Suppressor macrophage treated with lipopolysaccharide for 1 hour (primary cell): ENCODE data around the gene POT1.

ENCODE experiments used
- DNase-seq, 3 donors: peaks; one replicate each; pipeline ENCODE4 v3.0.0-alpha.2; 2020 to 2022

Gene POT1

DNA sequence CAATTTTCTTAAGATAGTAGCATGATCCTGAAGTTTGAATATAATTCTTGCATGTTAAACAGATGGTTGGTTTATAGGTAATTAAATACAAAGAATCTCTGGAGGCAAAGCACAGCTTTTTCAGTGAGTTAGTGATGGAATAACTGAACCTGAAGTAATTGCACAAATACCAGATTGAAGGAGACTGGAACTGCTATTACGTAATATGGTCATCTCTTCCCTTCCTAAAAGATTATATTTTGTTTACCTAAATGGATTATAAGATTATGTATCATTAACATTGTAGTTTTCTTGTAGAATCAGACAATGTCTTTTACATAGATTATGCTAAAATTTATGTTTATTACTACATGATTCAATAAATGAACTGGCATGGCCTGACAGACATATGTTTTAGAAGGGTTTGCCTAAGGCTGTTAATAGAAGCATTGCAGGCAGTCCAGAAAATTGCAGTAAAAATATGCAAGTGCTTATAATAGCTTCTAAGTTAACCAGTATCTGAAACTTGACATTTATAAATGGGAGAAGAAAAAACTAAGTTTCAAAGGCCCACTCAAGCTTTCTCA is 128.2 kb downstream of the POT1 start:
- DNase-seq: no peak

DNA sequence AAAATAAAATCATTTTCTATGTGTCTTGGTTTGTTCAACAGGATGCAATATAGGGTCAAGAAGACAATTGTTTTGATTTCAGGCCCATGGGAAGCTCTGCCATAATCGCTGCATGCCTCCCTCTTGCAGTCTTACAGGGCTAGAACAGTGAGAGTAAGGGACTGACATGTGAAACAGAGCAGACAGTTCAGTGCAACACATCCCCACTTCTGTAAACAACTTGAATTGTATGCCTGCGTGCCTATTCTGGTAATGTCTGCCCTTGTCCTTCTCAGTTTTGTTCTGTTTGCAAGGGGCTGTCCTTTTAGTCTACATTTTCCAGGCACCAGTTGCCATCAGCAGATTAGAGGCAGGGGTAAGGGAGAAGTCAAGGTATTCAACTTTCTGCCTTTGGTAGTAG is 129.2 kb downstream of the POT1 start:
- DNase-seq: no peak

DNA sequence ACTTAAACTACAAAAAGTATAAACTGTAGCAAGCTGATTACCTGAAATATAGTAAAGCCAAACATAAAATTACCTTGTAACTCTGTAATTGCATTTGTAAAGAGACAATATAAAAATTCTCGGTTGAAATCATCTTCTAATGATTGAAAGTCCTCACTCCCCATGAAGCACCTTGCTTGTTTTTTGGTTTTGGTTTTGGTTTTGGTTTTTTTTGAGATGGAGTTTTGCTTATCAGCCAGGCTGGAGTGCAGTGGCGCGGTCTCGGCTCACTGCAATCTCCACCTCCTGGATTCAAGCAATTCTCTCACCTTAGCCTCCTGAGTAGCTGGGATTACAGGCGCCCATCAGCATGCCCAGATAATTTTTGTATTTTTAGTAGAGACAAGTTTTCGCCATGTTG is 130.2 kb downstream of the POT1 start:
- DNase-seq: no peak

DNA sequence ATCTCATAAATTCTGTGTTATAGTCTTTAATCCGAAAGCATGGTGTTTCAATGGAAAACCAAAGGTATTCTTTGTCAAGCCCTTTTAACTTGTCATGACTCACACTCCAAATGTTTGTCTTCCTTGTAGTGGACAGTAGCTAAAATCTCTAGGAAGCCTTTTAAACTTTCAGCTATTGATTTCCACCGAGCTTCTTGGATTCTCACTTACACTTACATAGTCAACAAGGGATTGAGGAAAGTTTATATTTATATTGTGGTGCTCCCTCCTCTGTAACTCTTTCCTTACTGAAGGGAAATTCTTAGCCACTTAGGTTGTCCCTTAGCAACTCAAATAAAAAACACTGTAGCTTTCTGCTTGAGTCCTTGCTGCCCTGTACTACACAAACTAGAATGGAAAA is 132.9 kb downstream of the POT1 start:
- DNase-seq: no peak

DNA sequence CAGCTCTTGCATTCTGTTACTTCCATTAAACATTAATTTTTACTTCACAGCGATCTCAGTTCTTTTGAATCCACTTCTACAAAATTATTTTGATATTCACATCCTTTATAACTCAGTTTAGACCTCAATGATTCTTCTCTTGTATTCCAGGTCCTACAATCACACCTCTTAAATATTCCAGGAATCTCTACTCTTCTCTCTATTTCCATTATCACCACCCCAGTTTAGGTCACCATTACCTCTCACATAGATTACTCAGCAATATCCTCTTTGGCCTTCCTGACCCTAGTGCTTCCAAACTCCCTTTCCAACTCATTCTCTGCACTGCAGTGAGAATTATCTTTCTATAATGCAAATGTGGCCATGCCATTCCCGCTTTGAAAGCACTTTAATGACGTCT is 136.9 kb downstream of the POT1 start:
- no peak for DNase-seq

DNA sequence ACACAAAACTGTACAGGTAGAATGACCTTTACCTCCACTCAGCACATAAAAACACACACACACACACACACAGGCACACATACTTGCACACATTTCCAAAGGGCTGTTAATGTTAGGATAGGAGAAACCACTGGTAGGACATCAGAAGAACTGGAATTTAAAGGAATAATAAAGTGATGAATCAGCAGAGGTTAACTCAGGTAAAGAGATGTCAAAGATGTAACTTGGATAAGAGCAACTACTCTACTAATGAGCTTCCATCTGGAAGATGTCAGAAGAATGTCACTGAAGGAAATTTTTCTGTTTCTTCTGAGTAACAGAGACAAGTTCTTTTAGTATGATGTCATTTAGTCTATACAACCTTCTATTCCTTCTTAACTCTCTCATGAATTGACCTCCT is 137.6 kb downstream of the POT1 start:
- no peak for DNase-seq

DNA sequence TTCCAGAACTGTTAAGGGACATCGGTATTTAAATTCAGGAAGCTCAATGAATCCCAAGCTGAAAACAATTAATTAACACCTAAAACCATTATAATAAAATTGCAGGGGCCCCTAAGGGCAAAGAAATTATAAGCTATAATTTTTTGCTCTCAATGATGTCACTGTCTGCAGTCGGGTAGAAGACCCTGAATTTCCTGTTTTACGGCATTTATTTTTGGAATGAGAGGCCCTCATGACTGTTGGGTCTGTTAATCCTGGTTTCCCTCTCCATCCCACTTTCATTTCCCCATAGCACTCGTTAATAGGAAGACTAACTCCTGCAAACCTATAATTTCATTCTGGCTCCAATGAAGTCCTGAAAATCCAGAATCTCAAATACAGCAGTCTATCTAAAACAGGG is 138.2 kb downstream of the POT1 start:
- no peak for DNase-seq

DNA sequence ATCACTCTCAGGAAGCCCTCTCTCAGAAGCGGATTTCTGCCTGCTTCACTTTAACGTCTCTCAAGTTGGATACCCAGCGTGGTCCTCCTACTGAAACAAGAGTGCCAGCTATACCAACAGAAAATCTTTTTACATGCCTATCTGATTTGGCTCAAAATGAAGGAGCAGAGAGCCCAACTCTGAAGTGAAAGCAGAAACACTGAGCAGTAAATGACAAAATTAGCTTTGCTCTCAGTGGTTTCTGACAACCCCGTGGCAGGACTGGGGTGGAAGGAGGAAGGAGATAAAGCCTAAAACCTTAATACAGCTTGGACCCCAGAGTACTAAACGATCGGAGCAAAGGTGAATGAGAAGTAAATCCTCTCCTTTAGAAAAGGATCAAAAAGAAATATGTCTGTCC is 139.0 kb downstream of the POT1 start:
- no peak for DNase-seq

DNA sequence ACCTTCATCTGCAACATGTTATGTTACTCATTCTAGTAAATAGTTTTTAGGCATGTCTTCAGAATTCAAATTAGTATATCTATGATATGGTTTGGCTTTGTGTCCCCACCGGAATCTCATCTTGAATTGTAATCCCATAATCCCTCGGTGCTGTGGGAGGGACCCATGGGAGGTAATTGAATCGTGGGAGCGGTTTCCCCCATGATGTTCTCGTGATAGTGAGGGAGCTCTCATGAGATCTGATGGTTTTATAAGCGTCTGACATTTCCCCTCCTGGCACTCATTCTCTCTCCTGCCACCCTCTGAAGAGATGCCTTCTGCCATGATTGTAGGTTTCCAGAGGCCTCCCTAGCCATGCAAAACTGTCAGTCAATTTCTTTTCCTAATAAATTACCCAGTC is 143.6 kb downstream of the POT1 start:
- DNase-seq: no peak

DNA sequence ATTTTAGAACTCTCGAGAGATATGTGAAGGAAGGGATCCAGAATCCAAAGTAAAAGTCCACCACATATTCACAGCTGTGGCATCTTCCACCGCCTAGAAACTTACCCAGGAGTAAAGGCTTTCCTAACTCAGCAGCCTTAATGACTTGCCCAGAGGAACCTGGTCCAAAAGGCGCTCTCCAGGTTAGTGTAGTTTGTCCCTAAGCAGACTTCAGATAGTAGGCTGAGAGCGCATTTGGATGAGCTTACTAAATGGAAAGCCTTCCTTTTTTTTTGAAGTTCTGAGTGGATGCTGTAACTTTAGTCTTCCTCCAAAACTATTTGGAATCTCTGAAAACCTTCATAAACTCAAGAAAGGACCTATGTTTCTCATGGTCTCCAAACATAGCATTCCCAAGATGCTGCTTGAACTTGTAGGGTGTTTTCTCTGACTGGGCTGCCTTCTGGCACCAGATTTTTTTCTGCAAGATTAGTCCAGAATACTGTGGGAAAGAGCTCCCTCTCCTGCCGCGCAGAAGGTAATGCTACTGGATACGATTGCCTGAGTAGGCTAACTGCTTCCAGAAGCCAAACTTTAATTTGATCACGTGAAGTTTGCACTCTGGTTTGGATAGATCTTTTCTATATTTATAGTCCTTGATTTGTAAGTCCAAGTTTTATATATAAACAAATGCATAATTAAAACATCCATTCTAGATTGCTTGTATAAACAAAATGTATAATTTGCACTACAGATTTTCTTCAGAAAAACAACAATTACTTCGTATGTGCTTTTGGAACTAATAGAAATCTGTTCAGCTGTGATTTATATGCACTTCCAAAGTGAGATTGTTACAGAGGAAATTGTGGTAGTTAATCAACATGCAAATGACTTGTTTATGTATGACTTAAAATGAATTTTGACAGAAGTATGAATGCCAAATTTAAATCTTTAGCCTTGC is 144.5 kb downstream of the POT1 start:
- peak; percentile 39 to 46 (median 42) for DNase-seq

DNA sequence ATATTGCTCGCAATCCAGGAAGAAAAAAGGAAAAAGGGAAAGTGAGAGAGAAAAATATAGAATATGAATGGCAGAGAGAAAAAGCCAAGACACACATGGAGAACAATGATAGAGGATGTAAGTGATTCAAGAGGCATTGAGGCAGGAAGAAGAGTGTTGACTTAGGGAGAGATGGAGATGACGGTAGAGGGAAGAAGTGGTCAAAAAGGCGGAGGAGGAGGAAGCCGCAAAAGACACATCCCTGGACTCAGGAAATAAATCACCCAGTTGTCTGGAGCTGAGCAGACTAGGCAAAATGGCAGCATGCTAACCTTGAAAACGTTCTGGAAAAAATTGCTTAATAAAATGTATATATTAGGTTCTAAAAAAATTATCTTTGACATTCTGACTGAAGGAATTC is 146.4 kb downstream of the POT1 start:
- DNase-seq: no peak

DNA sequence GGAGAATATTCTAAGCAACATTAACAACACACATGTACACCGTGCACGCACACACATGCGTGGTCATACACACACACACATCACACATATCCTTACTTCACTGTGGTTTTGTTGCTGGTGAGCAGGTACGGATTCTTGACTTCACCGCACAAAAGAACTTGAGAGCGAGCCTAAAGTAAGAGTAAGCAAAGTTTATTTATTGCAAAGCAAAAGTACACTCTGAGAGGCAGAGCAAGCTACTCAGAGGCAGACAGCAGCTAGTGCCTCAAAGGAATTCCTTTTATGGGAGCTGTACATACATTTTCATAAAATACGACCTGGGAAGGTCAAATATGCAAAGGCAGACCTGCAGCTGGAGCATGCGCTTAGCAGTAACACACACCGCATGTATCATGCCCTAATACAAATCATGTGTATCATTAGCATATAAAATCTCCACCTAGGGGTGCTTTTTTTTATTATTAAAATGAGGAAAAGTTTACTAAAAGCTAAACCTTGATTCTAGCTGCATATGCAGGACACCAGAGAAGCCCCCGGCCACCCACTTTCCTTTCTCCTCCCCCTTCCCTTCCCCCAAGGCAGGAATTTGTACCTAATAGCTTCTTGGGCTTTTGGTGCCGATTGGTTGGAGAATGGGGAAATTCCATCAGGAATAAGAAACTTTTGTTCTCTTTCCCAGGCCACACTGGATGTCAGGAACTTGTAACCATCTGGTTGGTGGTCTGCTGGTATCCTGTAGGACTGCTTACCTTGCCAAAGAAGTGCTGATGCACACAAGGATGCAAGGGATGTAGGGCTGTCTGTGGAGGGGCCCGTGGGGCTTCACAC is 147.5 kb downstream of the POT1 start:
- DNase-seq: no peak

DNA sequence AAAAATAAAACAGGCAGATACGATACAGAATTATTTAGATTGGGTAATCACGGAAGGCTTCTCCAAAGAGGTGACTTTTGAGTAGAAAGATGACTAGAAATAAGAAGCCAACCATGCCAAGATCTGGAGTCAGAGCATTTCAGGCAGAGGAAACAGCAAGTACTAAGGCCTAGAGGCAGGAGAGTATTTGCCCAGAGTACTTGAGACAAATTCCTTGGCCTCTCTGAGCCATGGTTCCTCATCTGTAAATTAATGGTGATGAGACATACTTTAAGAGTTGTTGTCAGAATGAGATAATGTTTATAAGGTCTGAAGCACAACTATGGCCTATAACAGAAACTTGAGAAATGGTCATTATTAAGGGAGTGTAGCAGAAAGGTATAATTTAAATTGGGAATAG is 148.2 kb downstream of the POT1 start:
- no peak for DNase-seq

DNA sequence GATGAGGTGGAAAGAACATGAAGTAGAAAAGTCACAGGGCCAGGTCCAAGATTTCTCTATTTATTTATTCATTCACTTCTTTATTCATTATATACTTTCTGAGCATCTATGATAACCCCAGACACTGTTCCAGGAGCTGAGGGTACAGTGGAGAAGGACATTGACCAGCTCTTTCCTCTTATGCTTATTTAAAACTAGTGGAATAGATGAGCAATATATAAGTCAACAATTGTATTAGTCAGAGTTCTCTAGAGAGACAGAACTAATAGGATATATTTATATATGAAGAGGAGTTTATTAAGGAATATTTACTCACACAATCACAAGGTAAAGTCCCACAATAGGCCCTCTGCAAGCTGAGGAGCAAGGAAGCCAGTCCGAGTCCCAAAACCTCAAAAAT is 149.0 kb downstream of the POT1 start:
- no peak for DNase-seq

DNA sequence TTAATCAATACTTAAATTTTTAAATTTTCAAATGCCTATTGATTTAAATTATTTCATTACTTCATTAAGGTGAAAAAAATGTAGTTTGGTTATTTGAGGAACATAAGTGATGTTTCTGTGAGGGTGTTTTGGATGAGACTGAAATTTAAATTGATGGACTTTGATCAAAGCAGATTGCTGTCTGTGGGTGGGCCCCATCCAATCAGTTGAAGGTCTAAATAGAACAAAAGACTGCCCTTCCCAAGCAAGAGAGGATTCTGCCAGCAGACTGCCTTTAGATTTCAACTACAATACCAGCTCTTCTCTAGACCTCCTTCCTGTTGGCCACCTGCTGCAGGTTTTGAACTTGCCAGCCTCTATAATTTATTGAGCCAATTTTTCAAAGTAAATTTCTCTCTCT is 149.6 kb downstream of the POT1 start:
- no peak for DNase-seq

DNA sequence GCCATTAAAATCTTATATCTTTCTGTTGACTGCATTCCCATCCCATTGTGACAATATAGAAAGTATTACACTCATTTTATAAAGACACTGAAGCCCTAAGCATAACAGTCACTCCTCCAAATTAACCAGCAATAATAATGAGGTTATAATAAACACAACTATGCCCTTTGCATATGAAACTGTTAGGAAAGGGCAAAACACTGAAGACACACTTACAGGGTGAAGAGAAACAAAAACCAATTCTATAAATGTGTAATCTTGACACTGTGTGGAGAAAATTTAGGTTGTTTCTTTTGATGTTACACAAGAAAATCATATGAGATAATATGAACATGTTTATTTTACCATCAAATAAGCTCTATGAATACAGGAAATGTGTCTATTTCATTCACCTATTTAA is 150.0 kb downstream of the POT1 start:
- no peak for DNase-seq

DNA sequence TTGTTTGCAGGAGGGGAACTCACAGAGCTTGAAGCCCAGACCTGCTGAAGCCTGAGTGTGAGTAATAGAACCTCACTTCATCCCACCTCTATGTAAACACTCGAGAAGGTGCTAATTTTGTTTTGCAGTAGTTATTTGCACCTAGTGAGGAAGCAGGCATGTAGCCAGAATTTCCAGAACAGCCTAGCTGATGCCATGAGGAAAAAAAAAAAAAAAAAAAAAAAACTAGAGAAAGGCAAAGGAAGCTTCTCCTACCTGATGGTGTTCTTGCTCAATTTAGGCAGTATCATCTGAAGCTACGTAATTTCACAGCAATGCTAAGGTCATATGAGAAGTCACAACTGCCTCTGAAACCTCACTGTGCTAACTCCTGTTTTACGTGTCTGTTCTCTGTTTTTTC is 150.4 kb downstream of the POT1 start:
- DNase-seq: no peak

DNA sequence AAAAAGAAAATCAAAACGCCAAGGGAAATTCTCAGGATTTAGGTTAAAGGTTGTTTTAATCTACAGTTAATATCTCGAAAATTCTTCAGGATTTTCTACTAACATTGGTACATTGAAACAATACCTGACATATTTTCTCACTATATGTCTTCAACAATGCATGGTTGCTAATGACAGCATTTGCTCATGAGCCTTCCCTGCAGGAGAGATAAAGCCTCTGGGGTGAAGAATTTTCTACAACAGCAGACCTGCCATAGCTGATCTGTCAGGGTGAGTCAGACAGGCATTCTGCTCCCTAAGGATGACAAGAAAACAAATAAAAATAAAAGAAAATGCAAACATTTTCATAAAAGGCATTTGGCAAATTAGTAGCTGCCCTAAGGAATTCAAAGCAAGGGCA is 152.4 kb downstream of the POT1 start:
- no peak for DNase-seq

DNA sequence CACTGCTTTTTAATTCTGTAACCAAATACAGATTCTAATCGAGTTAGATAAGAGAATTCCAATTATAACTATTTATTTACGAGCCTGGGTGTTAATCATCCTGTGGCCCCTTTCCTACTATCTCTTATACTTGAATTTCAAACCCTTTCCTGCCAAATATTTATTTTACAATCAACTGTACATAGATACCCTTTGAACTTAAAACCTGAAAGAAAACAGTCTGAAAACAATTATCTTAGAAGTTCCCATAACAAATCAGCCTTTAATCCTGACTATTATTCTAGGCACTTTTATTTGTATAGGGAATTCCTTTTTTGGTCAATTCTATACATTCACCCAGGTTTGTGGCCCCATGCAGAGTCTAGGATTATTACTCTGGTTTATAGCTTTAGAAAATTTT is 153.5 kb downstream of the POT1 start:
- DNase-seq: no peak

DNA sequence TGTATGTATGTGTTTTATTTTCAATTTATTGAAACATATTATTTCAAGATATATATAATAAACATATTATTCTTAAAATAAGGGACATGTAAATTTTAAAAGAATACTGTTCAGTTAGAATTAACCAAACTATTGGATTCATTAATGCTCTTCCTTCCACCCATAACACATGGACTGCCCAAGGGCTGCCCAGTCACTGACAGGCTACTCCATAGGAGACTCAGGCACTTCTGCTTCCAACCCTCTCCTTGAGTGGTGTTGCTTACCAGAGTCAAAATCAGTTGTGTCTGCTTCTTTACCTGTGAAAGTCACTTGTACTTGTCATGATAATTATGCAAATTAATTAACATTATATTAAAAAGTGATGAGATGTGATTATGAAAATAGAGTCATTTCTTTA is 154.2 kb downstream of the POT1 start:
- no peak for DNase-seq

DNA sequence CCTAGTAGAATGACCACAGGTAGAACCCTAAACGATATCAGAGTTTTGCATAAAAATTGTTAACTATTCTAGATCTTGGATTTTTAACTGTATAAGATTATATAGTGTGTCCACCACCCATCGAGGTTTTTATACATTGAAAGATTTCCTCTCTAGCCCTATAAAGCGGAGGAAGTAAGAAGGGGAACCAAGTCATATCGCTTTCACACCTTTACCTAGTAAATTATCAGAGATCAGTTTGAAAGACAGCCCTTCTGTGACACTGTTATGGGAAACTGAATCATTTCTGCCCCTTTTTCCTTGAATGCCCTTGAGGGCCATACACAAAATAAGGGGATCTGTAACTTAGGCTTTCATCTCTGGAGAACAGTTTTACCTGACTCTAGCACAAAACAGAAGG is 155.7 kb downstream of the POT1 start:
- no peak for DNase-seq

DNA sequence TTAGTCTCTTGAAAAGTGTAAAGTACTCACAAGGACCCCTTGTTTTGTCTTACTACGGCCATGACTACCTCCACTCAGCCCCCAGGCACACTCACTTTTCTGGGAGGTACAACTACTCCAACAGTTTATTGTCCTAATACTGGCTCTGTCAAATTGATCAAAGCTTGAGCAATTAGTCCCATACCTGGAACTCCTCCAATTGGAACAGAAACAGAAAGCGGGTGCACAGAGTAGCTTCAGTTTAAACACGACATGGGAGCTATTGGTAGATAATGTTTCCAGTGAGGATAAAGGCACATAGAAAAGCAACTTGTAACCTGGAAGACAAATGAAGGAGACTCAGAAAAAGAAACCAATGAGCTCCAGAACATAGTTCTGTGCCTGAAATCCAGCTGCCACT is 156.3 kb downstream of the POT1 start:
- no peak for DNase-seq
